ENCODE measurements around the gene WDTC1. TPM values are rescaled to one million over a fixed set of nuclear protein-coding genes. Genes with fewer than 3 reads are reported as not detected.
A peak's percentile ranks its signal among the peaks of the same experiment; 100 is the strongest.

WDTC1 gene
- total and polyA plus RNA-seq, 9 of the 15 experiments (the other 6 are each of a cell fraction or from before 2014, with no cell fraction given) = 0.18 to 32.3 (median 8.8) TPM

DNA sequence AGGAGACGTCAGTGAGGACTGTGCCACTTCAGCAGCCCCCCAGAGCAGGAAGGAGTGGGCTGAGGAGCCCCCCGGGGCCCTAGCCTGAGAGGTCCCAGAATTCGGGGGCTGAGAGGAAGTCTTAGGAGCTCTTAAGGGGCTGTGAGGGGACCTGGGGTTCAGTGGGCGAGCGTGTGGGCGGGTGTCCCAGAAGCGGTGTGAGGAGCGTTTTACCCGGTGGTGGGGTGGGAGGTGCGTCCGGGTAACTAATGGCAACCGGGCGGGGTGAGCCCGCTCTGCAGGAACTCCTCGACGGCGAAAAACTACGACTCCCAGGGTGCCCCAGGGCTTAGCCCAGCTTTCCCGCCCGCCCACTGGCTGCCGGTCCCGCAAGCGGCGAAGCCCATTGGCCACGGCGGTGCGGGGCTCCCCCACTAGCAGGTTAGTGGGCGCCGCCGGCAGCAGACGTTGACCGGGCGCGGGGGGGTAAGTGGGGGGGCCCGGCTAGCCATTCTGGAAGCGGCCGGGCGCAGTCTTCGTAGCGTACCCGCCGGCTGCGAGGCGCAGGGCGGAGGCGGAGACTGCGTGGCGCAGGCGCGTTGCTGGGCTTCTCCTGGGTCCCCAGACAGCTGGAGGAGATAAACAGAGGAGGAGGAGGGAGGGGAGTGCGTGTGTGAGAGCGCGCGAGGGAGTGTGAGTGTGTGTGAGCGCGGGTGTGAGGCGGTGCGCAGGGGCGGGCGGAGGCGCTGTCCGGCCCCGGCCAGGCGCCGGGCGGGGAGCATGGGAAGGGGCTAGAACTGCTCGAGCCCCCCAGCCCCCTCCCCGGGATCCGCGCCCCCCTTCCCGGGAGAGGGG lies at the start of gene WDTC1 (continued):
- TF ChIP-seq PTRF (tag; IDR thresholded peaks at IDR 0.05) = no peak
- no peak for TF ChIP-seq SRSF7 (optimal IDR thresholded peaks at IDR 0.05; ENCODE audit: low read depth, low read length)
- no peak for TF ChIP-seq SMAD3 (CRISPR knock-in tag; conservative IDR thresholded peaks at IDR 0.05)
- TF ChIP-seq MCM5 (IDR thresholded peaks at IDR 0.05; ENCODE audit: low read depth) = no peak
- TF ChIP-seq, protein P1, sequence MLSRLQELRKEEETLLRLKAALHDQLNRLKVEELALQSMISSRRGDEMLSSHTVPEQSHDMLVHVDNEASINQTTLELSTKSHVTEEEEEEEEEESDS (CRISPR knock-in tag; IDR thresholded peaks at IDR 0.05) = no peak
- TF ChIP-seq RAD51 (IDR thresholded peaks at IDR 0.05; ENCODE audit: borderline replicate concordance, low read depth) = no peak
- TF ChIP-seq VEZF1 (CRISPR knock-in tag; IDR thresholded peaks at IDR 0.05) = peak; percentile 100
- TF ChIP-seq SP1 (CRISPR knock-in tag; IDR thresholded peaks at IDR 0.05) = peak; percentile 94
- no peak for TF ChIP-seq ZC3H4 (CRISPR knock-in tag; IDR thresholded peaks at IDR 0.05; ENCODE audit: borderline replicate concordance)
- no peak for TF ChIP-seq MEF2A (IDR thresholded peaks at IDR 0.05; ENCODE audit: control insufficient read depth, low read depth, low read length)
- TF ChIP-seq BRD4 (IDR thresholded peaks at IDR 0.05) = no peak
- no peak for TF ChIP-seq GTF2A2 (tag; IDR thresholded peaks at IDR 0.05)
- TF ChIP-seq RFX5 (IDR thresholded peaks at IDR 0.05; ENCODE audit: low read depth, low read length) = no peak
- TF ChIP-seq ZNF174 (CRISPR knock-in tag; IDR thresholded peaks at IDR 0.05) = no peak
- TF ChIP-seq TRIM28 (IDR thresholded peaks at IDR 0.05) = 0 out of 2 replicates have a peak, but pooled peaks have one; percentile 23
- TF ChIP-seq, protein P2, sequence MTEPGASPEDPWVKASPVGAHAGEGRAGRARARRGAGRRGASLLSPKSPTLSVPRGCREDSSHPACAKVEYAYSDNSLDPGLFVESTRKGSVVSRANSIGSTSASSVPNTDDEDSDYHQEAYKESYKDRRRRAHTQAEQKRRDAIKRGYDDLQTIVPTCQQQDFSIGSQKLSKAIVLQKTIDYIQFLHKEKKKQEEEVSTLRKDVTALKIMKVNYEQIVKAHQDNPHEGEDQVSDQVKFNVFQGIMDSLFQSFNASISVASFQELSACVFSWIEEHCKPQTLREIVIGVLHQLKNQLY (CRISPR knock-in tag; conservative IDR thresholded peaks at IDR 0.05) = no peak; a peak in 1 of 4 replicates
- TF ChIP-seq ZKSCAN3 (CRISPR knock-in tag; IDR thresholded peaks at IDR 0.05) = no peak
- TF ChIP-seq ZFP91 (CRISPR knock-in tag; IDR thresholded peaks at IDR 0.05) = no peak
- TF ChIP-seq ZNF696 (CRISPR knock-in tag; conservative IDR thresholded peaks at IDR 0.05) = no peak
- peak; percentile 85 for TF ChIP-seq HMGN3 (IDR thresholded peaks at IDR 0.05; ENCODE audit: borderline replicate concordance, extremely low read depth, insufficient read length, low read depth, low read length)

Measured in K562 (cell line).